ENCODE measurements around the gene CNTN2.

CNTN2 gene

DNA sequence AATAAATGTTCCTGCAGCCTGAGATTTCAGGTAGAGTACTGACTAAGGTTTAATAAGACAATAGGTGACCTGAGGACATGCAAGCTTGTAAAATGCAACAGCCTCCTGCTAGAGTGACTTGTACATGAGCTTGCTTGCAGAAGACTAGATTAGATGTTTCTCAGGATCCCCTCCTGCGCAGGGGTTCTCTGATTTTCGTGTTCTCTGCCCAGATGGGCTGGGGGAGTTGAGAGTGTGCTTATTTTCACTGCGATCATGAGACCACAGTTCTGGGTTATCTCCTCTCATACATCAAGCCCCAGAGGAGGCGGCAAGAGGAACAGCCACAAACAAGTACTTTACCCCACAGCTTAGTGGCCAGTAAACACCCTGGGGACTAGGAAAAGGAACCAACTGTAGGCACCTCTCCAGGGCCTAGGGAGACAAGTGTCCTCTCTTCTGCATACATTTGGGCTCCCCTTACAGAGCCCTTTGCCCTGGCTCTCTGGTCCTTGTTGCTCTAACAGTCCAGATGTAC is 33.3 kb downstream of the CNTN2 start:
- Histone ChIP-seq H3K4me1 (ENCODE audit: control insufficient read depth, insufficient read depth, low read length) (no peaks in the 10 kb centered on the region), H3K9ac (ENCODE audit: low read depth, low read length) (no peak overlapping the region), H3K4me2 (ENCODE audit: low read length) (no peak overlapping the region), H3K4me3 (ENCODE audit: low read length) (no peak overlapping the region), H3K36me3 (ENCODE audit: insufficient read depth, low read length) (no peaks in the 10 kb centered on the region), H3K27me3 (ENCODE audit: control insufficient read depth, insufficient read depth, low read length) (no peaks in the 10 kb centered on the region), H3K9me3 (replicated peaks; ENCODE audit: low read length) (no peaks in the 10 kb centered on the region)

DNA sequence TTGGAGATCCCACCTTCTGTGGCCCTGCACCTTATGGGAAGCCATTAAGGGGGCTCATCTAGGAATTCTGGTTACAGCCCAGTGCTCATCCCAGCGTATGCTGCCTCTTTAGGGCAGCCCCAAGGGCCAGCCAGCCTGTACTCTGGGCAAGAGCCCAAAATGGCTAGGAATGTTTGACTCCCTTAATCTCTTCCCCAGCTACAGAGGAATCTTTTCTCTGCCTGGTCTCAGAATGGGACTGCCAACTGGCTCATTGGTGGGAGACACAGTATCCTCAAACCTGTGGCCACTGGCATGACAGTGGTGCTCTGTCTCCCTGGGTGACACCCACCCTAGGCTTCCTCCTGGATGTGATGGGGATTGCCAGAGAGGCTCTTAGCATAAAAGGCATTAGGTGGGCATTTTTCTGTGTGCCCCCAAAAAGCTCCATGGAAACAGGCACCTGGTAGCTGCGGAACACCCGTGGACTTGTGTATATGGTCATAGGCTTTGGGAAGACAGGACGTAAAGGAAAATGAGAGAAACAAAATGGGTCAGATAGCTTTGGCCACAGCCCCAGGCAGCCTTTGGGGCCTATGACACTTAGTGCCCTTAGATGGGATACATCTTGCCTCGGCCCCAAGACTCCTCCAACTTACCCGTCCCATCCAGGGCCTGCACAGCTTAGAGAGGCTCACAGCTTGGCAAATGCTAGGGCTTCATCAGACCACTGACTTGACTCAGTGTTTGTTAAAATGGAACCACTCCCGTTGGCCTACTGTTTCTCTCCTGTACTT is 34.3 kb downstream of the CNTN2 start:
- no peaks in the 10 kb centered on the region for H3K27me3 ChIP-seq (ENCODE audit: control insufficient read depth, insufficient read depth, low read length)
- H3K4me3 ChIP-seq (ENCODE audit: low read length) = no peak overlapping the region
- H3K4me2 ChIP-seq (ENCODE audit: low read length) = no peak overlapping the region
- no peaks in the 10 kb centered on the region for H3K4me1 ChIP-seq (ENCODE audit: control insufficient read depth, insufficient read depth, low read length)
- no peaks in the 10 kb centered on the region for H3K36me3 ChIP-seq (ENCODE audit: insufficient read depth, low read length)
- H3K9ac ChIP-seq (ENCODE audit: low read depth, low read length) = no peak overlapping the region
- H3K9me3 ChIP-seq (replicated peaks; ENCODE audit: low read length) = no peaks in the 10 kb centered on the region

DNA sequence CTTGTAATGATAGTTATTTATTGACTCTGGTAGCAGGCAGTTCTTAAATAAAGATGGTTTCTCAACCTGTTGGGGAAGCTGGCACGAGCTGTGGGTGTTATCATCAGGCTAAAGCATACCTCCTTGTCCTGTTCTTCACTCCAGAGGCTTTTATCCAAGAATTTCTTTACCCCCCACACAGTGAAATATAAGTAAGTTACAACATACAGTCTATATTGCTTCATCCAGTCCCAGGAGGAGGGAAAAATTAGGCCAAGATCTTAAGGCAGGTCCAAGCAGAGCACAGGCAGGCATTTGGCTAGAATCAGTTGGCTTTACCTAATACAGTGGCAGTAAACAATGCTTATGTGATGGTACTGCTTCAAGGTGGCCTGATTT is 34.9 kb downstream of the CNTN2 start:
- no peaks in the 10 kb centered on the region for H3K9me3 ChIP-seq (replicated peaks; ENCODE audit: low read length)
- no peak overlapping the region for H3K4me3 ChIP-seq (ENCODE audit: low read length)
- H3K36me3 ChIP-seq (ENCODE audit: insufficient read depth, low read length) = no peaks in the 10 kb centered on the region
- no peak overlapping the region for H3K9ac ChIP-seq (ENCODE audit: low read depth, low read length)
- no peaks in the 10 kb centered on the region for H3K4me1 ChIP-seq (ENCODE audit: control insufficient read depth, insufficient read depth, low read length)
- H3K4me2 ChIP-seq (ENCODE audit: low read length) = no peak overlapping the region
- H3K27me3 ChIP-seq (ENCODE audit: control insufficient read depth, insufficient read depth, low read length) = no peaks in the 10 kb centered on the region

DNA sequence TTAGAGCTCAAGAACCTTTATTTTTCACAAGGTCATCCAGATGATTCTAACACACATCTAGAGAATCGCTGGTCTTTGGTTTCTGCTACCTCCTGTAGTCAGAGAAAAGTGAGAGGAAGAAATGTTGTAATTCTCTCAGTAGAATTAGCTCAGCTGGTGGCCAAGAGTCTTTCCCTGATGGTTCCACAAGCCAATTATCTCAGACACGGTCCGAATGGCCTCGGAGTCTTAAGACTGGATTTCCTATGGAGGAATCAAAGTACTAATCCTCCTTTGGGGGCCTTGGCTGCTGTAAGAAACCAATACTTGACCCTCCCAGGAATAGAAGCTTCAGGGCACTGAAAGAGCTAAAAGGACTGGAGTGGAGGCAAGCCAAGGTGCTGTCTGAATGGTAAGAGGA is 39.4 kb downstream of the CNTN2 start:
- no peak overlapping the region for H3K4me2 ChIP-seq (ENCODE audit: low read length)
- peaks cover 22% of the 10 kb centered on the region for H3K36me3 ChIP-seq (ENCODE audit: insufficient read depth, low read length)

DNA sequence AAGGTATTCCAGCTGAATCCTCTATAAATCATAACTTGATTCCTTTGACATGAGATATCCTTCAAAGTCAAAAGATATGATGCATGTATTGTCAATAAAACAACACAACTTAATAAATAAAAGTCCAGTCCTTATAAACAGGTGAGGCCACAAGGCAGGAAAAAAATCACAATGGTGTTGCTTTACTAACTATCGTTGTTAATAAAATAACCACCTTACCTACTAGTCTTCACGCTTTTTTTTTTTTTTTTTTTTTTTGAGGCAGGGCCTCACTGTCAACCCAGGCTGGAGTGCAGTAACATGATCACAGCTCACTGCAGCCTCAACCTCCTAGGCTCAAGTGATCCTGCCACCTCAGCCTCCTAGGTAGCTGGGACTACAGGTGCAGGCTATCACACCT is 41.3 kb downstream of the CNTN2 start, which contains the start of gene TMEM81:
TSS of gene TMEM81 (minus strand) at position 101 of the 400 bp plus-strand sequence. CDS start 140 bp downstream, outside the sequence.
- no peaks in the 10 kb centered on the region for H3K9me3 ChIP-seq (replicated peaks; ENCODE audit: low read length)
- H3K4me1 ChIP-seq (ENCODE audit: control insufficient read depth, insufficient read depth, low read length) = no peaks in the 10 kb centered on the region
- no peak within 1 kb of the TSS for H3K4me3 ChIP-seq (ENCODE audit: low read length)
- no peaks in the 10 kb centered on the region for H3K27me3 ChIP-seq (ENCODE audit: control insufficient read depth, insufficient read depth, low read length)
- H3K4me2 ChIP-seq (ENCODE audit: low read length) = no peak within 1 kb of the TSS
- H3K9ac ChIP-seq (ENCODE audit: low read depth, low read length) = no peak within 1 kb of the TSS
- peaks cover 38% of the 10 kb centered on the region for H3K36me3 ChIP-seq (ENCODE audit: insufficient read depth, low read length)

More for the DNA sequence above, 39.4 kb downstream of the CNTN2 start:
- Histone ChIP-seq H3K9ac (ENCODE audit: low read depth, low read length) (no peak overlapping the region), H3K4me1 (ENCODE audit: control insufficient read depth, insufficient read depth, low read length) (no peaks in the 10 kb centered on the region), H3K4me3 (ENCODE audit: low read length) (no peak overlapping the region), H3K9me3 (replicated peaks; ENCODE audit: low read length) (no peaks in the 10 kb centered on the region), H3K27me3 (ENCODE audit: control insufficient read depth, insufficient read depth, low read length) (no peaks in the 10 kb centered on the region)

DNA sequence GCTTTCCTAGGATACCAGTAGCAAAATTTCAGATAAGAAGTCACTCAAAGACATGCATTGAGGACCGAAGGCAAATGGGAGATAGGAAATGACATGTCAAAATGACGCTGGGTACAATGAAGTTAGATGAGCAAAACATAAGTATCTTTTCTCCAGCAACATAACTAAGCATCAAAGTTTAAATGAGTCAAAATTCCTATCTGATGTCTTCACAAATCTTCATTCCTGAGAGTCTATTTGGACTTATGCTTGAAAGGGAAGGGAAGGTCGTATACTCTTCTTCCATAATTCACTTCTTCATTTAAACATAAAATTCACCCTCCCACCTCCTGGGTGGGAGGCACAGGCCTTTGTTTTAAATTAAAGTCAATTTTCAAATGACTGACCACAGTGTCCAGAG is 45.3 kb downstream of the CNTN2 start:
- Histone ChIP-seq H3K9ac (ENCODE audit: low read depth, low read length) (no peak overlapping the region), H3K4me1 (ENCODE audit: control insufficient read depth, insufficient read depth, low read length) (no peaks in the 10 kb centered on the region), H3K9me3 (replicated peaks; ENCODE audit: low read length) (no peaks in the 10 kb centered on the region), H3K4me2 (ENCODE audit: low read length) (no peak overlapping the region), H3K4me3 (ENCODE audit: low read length) (no peak overlapping the region), H3K27me3 (ENCODE audit: control insufficient read depth, insufficient read depth, low read length) (no peaks in the 10 kb centered on the region), H3K36me3 (ENCODE audit: insufficient read depth, low read length) (peaks cover 47% of the 10 kb centered on the region)

DNA sequence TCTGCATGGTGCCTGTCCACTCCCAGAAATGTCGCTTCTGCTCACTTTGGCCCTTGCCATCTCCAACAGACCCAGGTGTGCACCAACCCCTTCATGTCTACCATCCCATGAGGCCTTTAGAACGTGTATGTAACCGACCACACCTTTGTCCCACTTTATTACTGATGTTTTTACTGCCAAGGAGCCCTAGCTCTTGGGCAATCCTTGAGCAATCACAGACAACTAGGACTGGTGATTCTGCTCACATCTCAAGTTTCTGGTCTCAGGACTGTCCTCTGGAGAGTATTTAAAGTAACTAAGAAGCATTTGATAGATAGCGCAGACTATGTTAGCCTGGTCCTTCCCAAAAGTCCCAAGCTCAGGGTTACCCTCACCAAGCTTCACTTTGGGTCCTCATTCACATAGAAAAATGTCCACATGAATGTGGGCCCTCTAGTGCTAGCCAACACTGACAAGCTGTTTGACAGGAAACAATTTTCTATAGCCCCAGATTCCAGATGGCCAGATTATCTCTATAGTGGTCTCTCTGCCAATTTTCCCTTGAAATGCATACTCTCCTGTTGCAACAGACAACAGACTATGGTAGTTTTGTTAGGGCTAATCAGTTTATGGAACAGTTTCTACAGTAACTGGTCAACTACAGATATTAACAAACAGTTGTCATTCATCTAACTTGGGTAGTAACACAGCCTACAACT is 48.2 kb downstream of the CNTN2 start:
- H3K4me1 ChIP-seq (ENCODE audit: control insufficient read depth, insufficient read depth, low read length) = no peaks in the 10 kb centered on the region
- no peak overlapping the region for H3K9ac ChIP-seq (ENCODE audit: low read depth, low read length)
- no peak overlapping the region for H3K4me3 ChIP-seq (ENCODE audit: low read length)
- H3K27me3 ChIP-seq (ENCODE audit: control insufficient read depth, insufficient read depth, low read length) = no peaks in the 10 kb centered on the region
- no peaks in the 10 kb centered on the region for H3K9me3 ChIP-seq (replicated peaks; ENCODE audit: low read length)
- H3K4me2 ChIP-seq (ENCODE audit: low read length) = no peak overlapping the region
- peaks cover 44% of the 10 kb centered on the region for H3K36me3 ChIP-seq (ENCODE audit: insufficient read depth, low read length)

DNA sequence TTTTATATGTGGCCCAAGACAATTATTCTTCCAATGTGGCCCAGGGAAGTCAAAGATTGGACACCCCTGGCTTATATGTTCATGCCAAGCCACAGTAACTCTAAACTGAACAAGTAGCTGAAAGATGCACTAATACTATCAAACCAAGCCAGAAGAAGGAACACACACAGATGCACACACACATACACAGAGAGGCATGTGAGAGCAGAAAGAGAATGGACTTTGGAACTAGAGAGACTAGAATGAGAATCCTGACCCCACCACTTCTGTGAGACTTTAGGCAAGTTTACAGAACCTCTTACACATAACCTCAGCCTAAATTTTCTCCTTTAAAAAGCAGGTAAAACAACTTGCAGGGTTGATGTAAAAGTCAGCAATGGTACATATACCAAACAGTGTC is 52.4 kb downstream of the CNTN2 start:
- Histone ChIP-seq H3K27me3 (ENCODE audit: control insufficient read depth, insufficient read depth, low read length) (no peaks in the 10 kb centered on the region), H3K4me1 (ENCODE audit: control insufficient read depth, insufficient read depth, low read length) (no peaks in the 10 kb centered on the region), H3K9me3 (replicated peaks; ENCODE audit: low read length) (no peaks in the 10 kb centered on the region), H3K36me3 (ENCODE audit: insufficient read depth, low read length) (peaks cover 60% of the 10 kb centered on the region), H3K4me3 (ENCODE audit: low read length) (no peak overlapping the region), H3K4me2 (ENCODE audit: low read length) (no peak overlapping the region), H3K9ac (ENCODE audit: low read depth, low read length) (no peak overlapping the region)

DNA sequence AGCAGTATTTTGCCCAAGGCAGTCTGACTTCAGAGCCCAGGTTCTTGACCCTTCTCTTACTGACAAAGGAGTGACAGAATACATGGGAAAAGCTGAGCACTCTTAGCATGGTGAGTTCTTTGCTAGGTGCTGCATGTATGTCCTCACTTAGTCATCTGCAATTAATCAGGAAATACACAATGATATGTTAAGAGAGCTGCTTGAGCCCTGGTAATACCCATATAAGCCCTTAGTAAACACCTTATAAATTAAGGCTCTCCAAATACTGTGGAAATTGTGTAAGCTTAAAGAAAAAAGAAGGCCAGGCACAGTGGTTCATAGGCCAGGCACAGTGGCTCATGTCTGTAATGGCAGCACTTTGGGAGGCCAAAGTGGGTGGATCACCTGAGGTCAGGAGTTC is 55.2 kb downstream of the CNTN2 start:
- Histone ChIP-seq H3K36me3 (ENCODE audit: insufficient read depth, low read length) (peaks cover 71% of the 10 kb centered on the region), H3K27me3 (ENCODE audit: control insufficient read depth, insufficient read depth, low read length) (no peaks in the 10 kb centered on the region), H3K9me3 (replicated peaks; ENCODE audit: low read length) (no peaks in the 10 kb centered on the region), H3K4me2 (ENCODE audit: low read length) (no peak overlapping the region), H3K4me3 (ENCODE audit: low read length) (no peak overlapping the region), H3K9ac (ENCODE audit: low read depth, low read length) (no peak overlapping the region), H3K4me1 (ENCODE audit: control insufficient read depth, insufficient read depth, low read length) (no peaks in the 10 kb centered on the region)

DNA sequence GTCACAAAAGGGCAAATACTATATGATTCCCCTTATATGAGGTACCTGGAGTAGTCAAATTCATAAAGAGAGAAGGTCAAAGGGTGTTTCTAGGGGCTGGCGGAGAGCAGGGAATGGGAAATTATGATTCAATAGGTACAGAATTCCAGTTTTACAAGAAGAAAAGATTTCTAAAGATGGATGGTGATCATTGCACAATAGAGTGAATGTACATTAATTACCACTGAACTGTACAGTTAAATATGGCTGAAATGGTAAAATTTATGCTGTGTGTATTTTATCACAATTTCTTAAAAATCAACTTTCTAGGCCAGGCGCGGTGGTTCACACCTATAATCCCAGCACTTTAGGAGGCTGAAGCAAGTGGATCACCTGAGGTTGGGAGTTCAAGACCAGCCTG is 59.4 kb downstream of the CNTN2 start:
- peaks cover 71% of the 10 kb centered on the region for H3K36me3 ChIP-seq (ENCODE audit: insufficient read depth, low read length)
- no peak overlapping the region for H3K4me3 ChIP-seq (ENCODE audit: low read length)
- H3K4me1 ChIP-seq (ENCODE audit: control insufficient read depth, insufficient read depth, low read length) = no peaks in the 10 kb centered on the region
- no peak overlapping the region for H3K4me2 ChIP-seq (ENCODE audit: low read length)
- H3K9ac ChIP-seq (ENCODE audit: low read depth, low read length) = no peak overlapping the region
- no peaks in the 10 kb centered on the region for H3K9me3 ChIP-seq (replicated peaks; ENCODE audit: low read length)
- no peaks in the 10 kb centered on the region for H3K27me3 ChIP-seq (ENCODE audit: control insufficient read depth, insufficient read depth, low read length)

DNA sequence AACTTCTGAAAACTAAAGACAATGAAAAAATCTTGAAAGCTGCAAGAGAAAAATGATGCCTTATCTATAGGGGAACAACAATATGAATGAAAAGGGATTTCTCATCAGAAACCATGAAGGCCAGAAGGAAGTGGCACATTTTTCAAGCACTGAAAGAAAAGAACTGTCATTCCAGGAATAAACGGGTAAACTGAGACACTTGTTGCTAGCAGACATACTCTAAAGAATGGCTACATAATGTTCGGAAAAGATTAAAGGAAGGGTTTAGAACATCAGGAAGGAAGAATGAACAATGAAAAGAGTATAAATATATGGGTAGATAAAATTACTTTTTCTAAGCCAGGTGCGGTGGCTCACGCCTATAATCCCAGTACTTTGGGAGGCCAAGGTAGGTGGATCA is 64.3 kb downstream of the CNTN2 start:
- H3K36me3 ChIP-seq (ENCODE audit: insufficient read depth, low read length) = peaks cover 33% of the 10 kb centered on the region
- H3K27me3 ChIP-seq (ENCODE audit: control insufficient read depth, insufficient read depth, low read length) = no peaks in the 10 kb centered on the region
- no peaks in the 10 kb centered on the region for H3K4me1 ChIP-seq (ENCODE audit: control insufficient read depth, insufficient read depth, low read length)
- H3K9me3 ChIP-seq (replicated peaks; ENCODE audit: low read length) = no peaks in the 10 kb centered on the region
- no peak overlapping the region for H3K9ac ChIP-seq (ENCODE audit: low read depth, low read length)
- H3K4me2 ChIP-seq (ENCODE audit: low read length) = no peak overlapping the region
- no peak overlapping the region for H3K4me3 ChIP-seq (ENCODE audit: low read length)
